Hematopoietic multipotent progenitor cell treated with erythropoietin and hydrocortisone succinate and interleukin-3 and kit ligand, for 15 days (in vitro differentiated cells): ENCODE data around the gene RASSF8.

ENCODE experiments used
- DNase-seq: peaks from one replicate; pipeline ENCODE4 v3.0.0-alpha.2; 2015; ENCODE audit warnings: low spot score

RASSF8 gene

GRCh38 chr12:26028953-26029735 is 70.7 kb downstream of the RASSF8 start:
- DNase-seq: no peak

- DNase-seq: no peak
These were observed 71.2 kb downstream of the RASSF8 start for GRCh38 chr12:26029736-26030022.

GRCh38 chr12:26030371-26030770 is 71.9 kb downstream of the RASSF8 start:
- DNase-seq: no peak

- DNase-seq: no peak
These were observed 72.8 kb downstream of the RASSF8 start for GRCh38 chr12:26031318-26031717.

- no peak for DNase-seq
These were observed 73.3 kb downstream of the RASSF8 start for GRCh38 chr12:26031827-26032226.

GRCh38 chr12:26032290-26032689 is 73.8 kb downstream of the RASSF8 start:
- no peak for DNase-seq

GRCh38 chr12:26032719-26033241 is 74.3 kb downstream of the RASSF8 start:
- DNase-seq: no peak

GRCh38 chr12:26034371-26035142 is 76.1 kb downstream of the RASSF8 start:
- no peak for DNase-seq

- DNase-seq: no peak
These were observed 78.4 kb downstream of the RASSF8 start for GRCh38 chr12:26036877-26037276.

GRCh38 chr12:26037615-26038220 is 79.2 kb downstream of the RASSF8 start:
- no peak for DNase-seq

- DNase-seq: no peak
These were observed 84.2 kb downstream of the RASSF8 start for GRCh38 chr12:26042645-26043044.

- no peak for DNase-seq
These were observed 84.9 kb downstream of the RASSF8 start for GRCh38 chr12:26043135-26044006.

GRCh38 chr12:26044007-26044394 is 85.5 kb downstream of the RASSF8 start:
- no peak for DNase-seq

GRCh38 chr12:26044592-26044991 is 86.1 kb downstream of the RASSF8 start:
- DNase-seq: no peak

GRCh38 chr12:26046203-26046602 is 87.7 kb downstream of the RASSF8 start:
- no peak for DNase-seq

GRCh38 chr12:26046906-26047305 is 88.4 kb downstream of the RASSF8 start:
- no peak for DNase-seq

- no peak for DNase-seq
These were observed 89.1 kb downstream of the RASSF8 start for GRCh38 chr12:26047401-26048226.

GRCh38 chr12:26052652-26053051 is 94.2 kb downstream of the RASSF8 start:
- no peak for DNase-seq

GRCh38 chr12:26054383-26054782 is 95.9 kb downstream of the RASSF8 start:
- no peak for DNase-seq

- DNase-seq: no peak
These were observed 96.6 kb downstream of the RASSF8 start for GRCh38 chr12:26055087-26055486.

- DNase-seq: no peak
These were observed 97.9 kb downstream of the RASSF8 start for GRCh38 chr12:26056335-26056734.
